Gastroesophageal sphincter (tissue), 4 donors: Measurements from ENCODE around the gene LRFN2. TPM values are rescaled to one million over a fixed set of nuclear protein-coding genes. Genes with fewer than 3 reads are reported as not detected.

Experiments
- ATAC-seq: fragments of 150-250 bp; one replicate; pipeline ENCODE4 v1.9.1; 2016; ENCODE audit warnings: mild to moderate bottlenecking, moderate library complexity
- H3K27ac ChIP-seq, 4 donors: fragments of 200-600 bp; sonication (generic) in 3 of 4; 1 replicate in 3 of 4; 2 replicates in 1 of 4; pipeline ENCODE4 v1.5.1; 2016 to 2019
- H3K27me3 ChIP-seq: fragments of 200-600 bp; sonication (generic); one replicate; pipeline ENCODE4 v1.5.1; 2019
- H3K36me3 ChIP-seq, 2 donors: fragments of 200-600 bp; sonication (generic); one replicate each; pipeline ENCODE4 v1.5.1; 2019; ENCODE audit warnings: control low read depth in 1 of 2
- H3K4me1 ChIP-seq, 3 donors: fragments of 200-600 bp; sonication (generic); 1 replicate in 2 of 3; 2 replicates in 1 of 3; pipeline ENCODE4 v1.5.1; 2016 to 2019; ENCODE audit warnings: control low read depth in 2 of 3
- H3K4me3 ChIP-seq, 2 donors: fragments of 200-600 bp; sonication (generic); one replicate each; pipeline ENCODE4 v1.5.1; 2019; ENCODE audit warnings: mild to moderate bottlenecking in 1 of 2, moderate library complexity in 1 of 2
- H3K9me3 ChIP-seq, 3 donors: fragments of 200-600 bp; sonication (generic); one replicate each; pipeline ENCODE4 v1.5.1; 2017 to 2019; ENCODE audit warnings: control low read depth in 2 of 3
- EP300 ChIP-seq: sonication (generic); formaldehyde crosslinking; IDR thresholded peaks from one replicate; pipeline ENCODE4 v1.6.1; 2017; ENCODE audit warnings: antibody characterized with exemption, mild to moderate bottlenecking
- POLR2A ChIP-seq, 2 donors: fragments of 450-650 bp; IDR thresholded peaks; one replicate each; pipeline ENCODE4 v1.6.1; 2017; ENCODE audit warnings: antibody characterized with exemption in 2 of 2, mild to moderate bottlenecking in 2 of 2, moderate library complexity in 1 of 2
- POLR2AphosphoS5 ChIP-seq: sonication (generic); formaldehyde crosslinking; IDR thresholded peaks from one replicate; pipeline ENCODE4 v1.6.1; 2017; ENCODE audit warnings: antibody characterized with exemption
- WGBS, 2 donors: methylation state at CpG; one replicate each; pipeline ENCODE4 v1.1.5; 2018; ENCODE audit warnings: low coverage in 1 of 2; 5-methylcytosine and 5-hydroxymethylcytosine counted together
- total RNA-seq, 4 donors: library from RNA; depleted of rRNA; stranded (reverse); fragments of >200 nt; gene quantifications; one replicate each; pipeline ENCODE4 v1.1.0, GENCODE V29; 2016
- TF ChIP-seq, protein P1 (sequence below), 4 experiments: fragments of 200-600 bp in 2 of 4; fragments of 450-650 bp in 2 of 4; sonication (generic) in 1 of 4; IDR thresholded peaks; one replicate each; pipeline ENCODE4 v1.5.1; 2017 to 2019; ENCODE audit warnings: antibody characterized with exemption in 4 of 4, mild to moderate bottlenecking in 2 of 4, moderate library complexity in 2 of 4

Gene LRFN2
- total RNA-seq, 4 donors from 2014 or later: 0.13 TPM; not detected in 3

DNA sequence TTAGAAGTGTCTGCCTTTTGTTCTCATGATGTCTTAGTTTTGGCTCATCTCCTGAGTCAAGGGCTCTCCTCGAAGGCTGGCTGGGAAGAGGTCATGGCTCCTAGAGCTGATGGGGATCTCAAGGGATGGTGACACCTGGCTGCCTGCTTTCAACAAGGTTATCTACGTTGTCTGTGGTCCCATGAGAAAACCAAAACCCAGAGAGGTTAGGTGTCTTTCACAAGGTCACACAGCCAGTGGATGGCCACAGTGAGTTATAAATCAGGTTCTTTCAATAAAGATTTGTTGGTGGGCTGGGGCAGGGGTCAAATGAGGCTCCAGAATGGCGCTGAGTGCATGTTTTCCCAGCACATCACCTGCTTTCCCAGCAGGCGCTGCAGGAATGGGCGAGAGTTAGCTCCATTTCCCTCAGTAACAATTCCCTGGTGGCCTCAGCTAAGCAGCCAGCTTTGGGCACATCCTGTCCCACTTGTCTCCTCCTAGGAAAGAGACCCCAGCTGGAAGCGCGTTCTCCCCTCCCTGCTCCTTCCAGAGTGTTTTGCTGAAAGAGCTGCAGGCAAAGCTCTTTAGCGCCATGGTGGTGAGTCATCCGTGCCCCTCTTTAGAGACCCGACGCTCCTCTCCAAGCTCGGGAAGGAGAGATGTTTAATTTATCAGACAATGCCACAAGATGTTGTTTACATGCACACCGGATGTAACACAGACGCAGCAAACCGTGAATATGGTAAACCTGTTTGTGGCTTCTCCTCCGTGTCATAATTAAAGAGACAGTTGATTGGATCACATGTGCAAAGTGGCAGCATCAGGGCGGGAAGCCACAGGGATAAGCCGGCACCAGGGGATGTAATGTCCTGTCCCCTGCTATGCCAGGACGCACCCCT lies 109.7 kb downstream of the LRFN2 start:
- peaks cover 14% of the 10 kb centered on the region for H3K27me3 ChIP-seq
- H3K4me3 ChIP-seq: no peak overlapping the region
- whole genome bisulfite sequencing, 2 donors: 27 to 36% methylated on average over 5 to 6 of the region's 19 CpGs
- no peak overlapping the region for H3K27ac ChIP-seq
- no peaks in the 10 kb centered on the region for H3K36me3 ChIP-seq
- TF ChIP-seq, protein P1, sequence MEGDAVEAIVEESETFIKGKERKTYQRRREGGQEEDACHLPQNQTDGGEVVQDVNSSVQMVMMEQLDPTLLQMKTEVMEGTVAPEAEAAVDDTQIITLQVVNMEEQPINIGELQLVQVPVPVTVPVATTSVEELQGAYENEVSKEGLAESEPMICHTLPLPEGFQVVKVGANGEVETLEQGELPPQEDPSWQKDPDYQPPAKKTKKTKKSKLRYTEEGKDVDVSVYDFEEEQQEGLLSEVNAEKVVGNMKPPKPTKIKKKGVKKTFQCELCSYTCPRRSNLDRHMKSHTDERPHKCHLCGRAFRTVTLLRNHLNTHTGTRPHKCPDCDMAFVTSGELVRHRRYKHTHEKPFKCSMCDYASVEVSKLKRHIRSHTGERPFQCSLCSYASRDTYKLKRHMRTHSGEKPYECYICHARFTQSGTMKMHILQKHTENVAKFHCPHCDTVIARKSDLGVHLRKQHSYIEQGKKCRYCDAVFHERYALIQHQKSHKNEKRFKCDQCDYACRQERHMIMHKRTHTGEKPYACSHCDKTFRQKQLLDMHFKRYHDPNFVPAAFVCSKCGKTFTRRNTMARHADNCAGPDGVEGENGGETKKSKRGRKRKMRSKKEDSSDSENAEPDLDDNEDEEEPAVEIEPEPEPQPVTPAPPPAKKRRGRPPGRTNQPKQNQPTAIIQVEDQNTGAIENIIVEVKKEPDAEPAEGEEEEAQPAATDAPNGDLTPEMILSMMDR (IDR thresholded peaks at IDR 0.05): no peak
- TF ChIP-seq POLR2AphosphoS5 (no peak), EP300 (no peak), POLR2A (IDR thresholded peaks at IDR 0.05) (no peak)
- H3K4me1 ChIP-seq: peaks cover 0 to 5% (median 0%) of the 10 kb centered on the region in 3 donors
- H3K9me3 ChIP-seq: no peaks in the 10 kb centered on the region
- ATAC-seq: no peak

DNA sequence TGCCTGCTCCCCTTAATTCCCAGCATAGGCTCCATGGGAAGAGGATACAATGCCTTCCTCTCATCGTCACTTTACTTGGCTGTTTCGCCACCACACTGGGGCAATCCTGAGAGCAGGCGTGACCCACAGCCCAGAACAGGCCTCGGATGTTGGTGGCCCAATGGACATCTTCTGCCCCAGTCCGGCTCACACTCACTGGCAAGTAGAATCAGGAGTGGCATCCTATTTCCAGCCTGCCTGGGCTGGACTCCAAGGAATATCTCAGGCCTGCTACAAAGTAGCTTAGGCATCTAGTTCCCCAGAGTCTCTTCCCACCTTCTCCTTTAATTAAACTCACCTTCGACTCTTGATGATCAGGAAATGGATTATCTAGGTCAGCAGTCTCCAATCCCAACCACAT lies 110.5 kb downstream of the LRFN2 start:
- WGBS, 2 donors: 86 to 96% methylated on average over 1 to 6 of the region's 6 CpGs

DNA sequence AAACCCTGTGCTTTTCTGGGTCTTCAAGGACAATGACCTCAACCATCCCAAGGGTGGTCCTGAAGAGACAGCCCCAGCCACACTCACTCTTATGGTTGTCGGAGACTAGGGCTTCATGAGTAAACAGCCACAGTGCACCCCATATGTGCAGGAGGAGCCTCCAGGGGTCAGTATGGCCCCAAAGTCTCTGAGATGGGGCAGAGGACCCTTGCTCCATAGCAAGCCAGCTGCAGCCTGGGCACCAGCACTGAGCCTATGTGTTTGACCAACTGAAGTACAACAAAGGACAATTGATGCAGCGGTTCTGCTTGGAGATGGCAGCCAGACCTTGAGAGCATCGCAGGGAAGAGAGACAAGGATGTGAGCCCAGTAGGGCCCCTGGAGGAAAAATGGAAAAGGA lies 112.2 kb downstream of the LRFN2 start:
- peaks cover 0 to 5% (median 0%) of the 10 kb centered on the region in 3 donors for H3K4me1 ChIP-seq
- H3K4me3 ChIP-seq: no peak overlapping the region
- H3K36me3 ChIP-seq: no peaks in the 10 kb centered on the region
- ATAC-seq: no peak
- 86 to 100% methylated on average over 1 to 2 of the region's 3 CpGs for WGBS, 2 donors
- H3K9me3 ChIP-seq: no peaks in the 10 kb centered on the region
- no peak for TF ChIP-seq POLR2AphosphoS5
- no peak for TF ChIP-seq POLR2A (IDR thresholded peaks at IDR 0.05)
- TF ChIP-seq, protein P1 (IDR thresholded peaks at IDR 0.05): no peak
- TF ChIP-seq EP300: no peak
- H3K27ac ChIP-seq: no peak overlapping the region
- peaks cover 17% of the 10 kb centered on the region for H3K27me3 ChIP-seq

More for the DNA sequence above, 110.5 kb downstream of the LRFN2 start:
- H3K36me3 ChIP-seq: no peaks in the 10 kb centered on the region
- H3K9me3 ChIP-seq: no peaks in the 10 kb centered on the region
- peaks cover 0 to 5% (median 0%) of the 10 kb centered on the region in 3 donors for H3K4me1 ChIP-seq
- ATAC-seq: no peak
- peaks cover 14% of the 10 kb centered on the region for H3K27me3 ChIP-seq
- TF ChIP-seq EP300 (no peak), POLR2AphosphoS5 (no peak), POLR2A (IDR thresholded peaks at IDR 0.05) (no peak)
- TF ChIP-seq, protein P1 (IDR thresholded peaks at IDR 0.05): no peak
- H3K27ac ChIP-seq: no peak overlapping the region
- no peak overlapping the region for H3K4me3 ChIP-seq

DNA sequence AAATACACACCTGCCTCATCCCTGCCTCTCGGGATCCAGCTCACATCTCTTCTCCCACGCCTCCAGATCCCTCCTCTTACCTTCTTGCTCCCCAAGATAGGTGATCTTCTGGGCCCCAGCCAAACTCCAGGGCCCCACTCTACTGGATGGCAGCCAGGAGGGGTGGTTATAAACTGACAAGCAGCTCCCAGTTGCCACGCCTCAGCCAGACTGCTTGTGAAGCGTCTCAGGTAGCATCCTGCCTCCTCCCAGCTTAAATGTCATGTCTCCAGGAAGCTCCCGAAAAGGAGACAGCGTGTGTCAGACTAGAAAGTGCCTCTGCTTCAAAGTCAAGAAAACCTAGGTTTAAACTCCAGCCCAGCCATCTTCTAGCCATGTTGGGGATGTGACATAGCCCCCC lies 114.1 kb downstream of the LRFN2 start:
- Histone ChIP-seq H3K4me1 (no peaks in the 10 kb centered on the region), H3K27ac (no peak overlapping the region), H3K36me3 (no peaks in the 10 kb centered on the region), H3K4me3 (no peak overlapping the region), H3K27me3 (peaks cover 17% of the 10 kb centered on the region), H3K9me3 (no peaks in the 10 kb centered on the region)
- TF ChIP-seq POLR2A (IDR thresholded peaks at IDR 0.05) (no peak), POLR2AphosphoS5 (no peak), EP300 (no peak)
- TF ChIP-seq, protein P1 (IDR thresholded peaks at IDR 0.05): no peak
- 60 to 82% methylated on average over 2 to 6 of the region's 6 CpGs for WGBS, 2 donors
- ATAC-seq: no peak

DNA sequence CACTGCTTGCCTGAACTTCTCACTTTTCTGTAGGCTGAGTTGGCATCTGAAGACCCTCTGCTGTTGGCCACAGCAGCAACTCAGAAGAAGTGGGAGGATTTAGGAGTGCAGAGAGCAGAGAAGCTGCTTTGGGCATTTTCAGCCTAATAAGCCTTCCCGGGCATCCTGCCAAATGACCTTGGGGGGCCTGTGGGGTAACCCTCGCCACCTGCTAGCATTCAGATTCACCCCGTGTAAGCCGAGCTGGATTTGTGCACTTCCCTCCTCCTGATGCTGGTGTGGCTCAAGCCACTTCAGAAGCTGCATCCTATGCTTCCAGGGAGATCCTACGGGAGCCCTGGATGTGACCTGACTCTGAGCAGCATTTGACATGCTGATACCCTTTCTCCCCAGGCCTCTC lies 114.8 kb downstream of the LRFN2 start:
- no peak for ATAC-seq
- Histone ChIP-seq H3K4me3 (no peak overlapping the region), H3K27ac (no peak overlapping the region), H3K36me3 (no peaks in the 10 kb centered on the region), H3K9me3 (no peaks in the 10 kb centered on the region), H3K27me3 (peaks cover 11% of the 10 kb centered on the region), H3K4me1 (no peaks in the 10 kb centered on the region)
- TF ChIP-seq, protein P1 (IDR thresholded peaks at IDR 0.05): no peak
- TF ChIP-seq EP300 (no peak), POLR2AphosphoS5 (no peak), POLR2A (IDR thresholded peaks at IDR 0.05) (no peak)
- 17 to 44% methylated on average over 1 to 4 of the region's 5 CpGs for WGBS, 2 donors
